ENCODE results near the gene ITPRIP.

The ITPRIP gene

DNA sequence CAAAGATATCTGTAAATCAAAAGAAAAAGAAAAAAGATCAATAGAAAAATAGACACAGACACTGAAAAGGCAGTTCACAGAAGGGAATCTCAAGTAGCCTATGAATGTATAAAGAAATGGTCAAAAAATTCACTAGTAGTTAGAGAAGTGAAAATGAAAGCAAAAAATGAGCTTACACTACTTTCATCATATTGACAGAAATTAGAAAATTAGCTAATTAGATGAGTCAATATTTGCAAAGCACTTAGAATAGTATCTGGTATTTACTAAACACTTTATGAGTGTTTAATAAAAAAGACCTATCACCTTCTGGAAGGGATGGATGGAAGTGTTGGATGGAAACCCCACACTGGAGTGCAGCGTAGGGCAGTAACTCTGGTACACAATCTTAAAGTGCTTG lies 13.7 kb upstream of the ITPRIP start:
- Histone ChIP-seq H3K4me3 (ENCODE audit: low read length) (no peak overlapping the region), H3K36me3 (ENCODE audit: control insufficient read depth, insufficient read depth, low read length) (no peaks in the 10 kb centered on the region), H3K9me3 (ENCODE audit: control insufficient read depth, insufficient read depth, low read length) (no peaks in the 10 kb centered on the region), H3K27ac (ENCODE audit: low read length) (no peak overlapping the region), H3K4me1 (ENCODE audit: control insufficient read depth, insufficient read depth, low read length) (peaks cover 2% of the 10 kb centered on the region; the same call in 1 of the 2 replicates), H3K27me3 (ENCODE audit: control insufficient read depth, insufficient read depth, low read length) (peaks cover 5% of the 10 kb centered on the region; the same call in 1 of the 2 replicates)
- no CpG with 5 or more reads among the region's 1 CpG for WGBS (ENCODE audit: insufficient coverage, insufficient read length)
- DNase-seq (ENCODE audit: low read depth, low spot score), result no peak

DNA sequence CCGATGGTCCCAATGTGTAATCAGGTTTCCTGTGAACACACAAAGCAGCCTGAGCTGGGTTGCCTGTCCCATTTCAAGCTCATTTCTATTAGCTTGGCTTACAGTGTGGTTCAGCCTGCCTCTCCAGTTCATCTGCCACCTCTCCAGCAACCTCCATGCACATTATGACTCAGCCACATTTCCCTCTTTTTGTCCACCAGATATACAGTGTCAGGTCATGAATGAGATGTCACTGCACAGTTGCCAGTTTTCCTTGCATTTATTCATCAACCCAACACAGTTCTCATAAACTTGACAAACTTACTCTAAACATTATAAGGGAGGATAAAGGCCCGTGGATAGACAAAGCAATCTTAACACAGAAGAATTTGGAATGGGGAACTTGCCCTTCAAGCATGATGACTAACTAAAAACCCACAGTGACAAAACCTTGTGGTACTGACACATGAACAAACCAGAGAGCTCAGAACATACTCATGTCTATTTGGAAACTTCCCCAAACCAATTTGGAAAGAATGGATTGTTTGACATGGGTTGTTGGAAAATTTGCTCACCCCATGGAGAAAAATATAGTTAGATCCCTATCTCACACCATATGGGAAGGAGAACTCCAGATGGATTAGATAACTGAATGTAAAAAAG lies 12.9 kb upstream of the ITPRIP start:
- H3K9me3 ChIP-seq (ENCODE audit: control insufficient read depth, insufficient read depth, low read length), result no peaks in the 10 kb centered on the region
- H3K4me1 ChIP-seq (ENCODE audit: control insufficient read depth, insufficient read depth, low read length), result peaks cover 2% of the 10 kb centered on the region; the same call in 1 of the 2 replicates
- peaks cover 5% of the 10 kb centered on the region; the same call in 1 of the 2 replicates for H3K27me3 ChIP-seq (ENCODE audit: control insufficient read depth, insufficient read depth, low read length)
- H3K27ac ChIP-seq (ENCODE audit: low read length), result no peak overlapping the region
- no CpG with 5 or more reads among the region's 2 CpGs for whole genome bisulfite sequencing (ENCODE audit: insufficient coverage, insufficient read length)
- no peak for DNase-seq (ENCODE audit: low read depth, low spot score)
- H3K4me3 ChIP-seq (ENCODE audit: low read length), result no peak overlapping the region
- no peaks in the 10 kb centered on the region for H3K36me3 ChIP-seq (ENCODE audit: control insufficient read depth, insufficient read depth, low read length)

DNA sequence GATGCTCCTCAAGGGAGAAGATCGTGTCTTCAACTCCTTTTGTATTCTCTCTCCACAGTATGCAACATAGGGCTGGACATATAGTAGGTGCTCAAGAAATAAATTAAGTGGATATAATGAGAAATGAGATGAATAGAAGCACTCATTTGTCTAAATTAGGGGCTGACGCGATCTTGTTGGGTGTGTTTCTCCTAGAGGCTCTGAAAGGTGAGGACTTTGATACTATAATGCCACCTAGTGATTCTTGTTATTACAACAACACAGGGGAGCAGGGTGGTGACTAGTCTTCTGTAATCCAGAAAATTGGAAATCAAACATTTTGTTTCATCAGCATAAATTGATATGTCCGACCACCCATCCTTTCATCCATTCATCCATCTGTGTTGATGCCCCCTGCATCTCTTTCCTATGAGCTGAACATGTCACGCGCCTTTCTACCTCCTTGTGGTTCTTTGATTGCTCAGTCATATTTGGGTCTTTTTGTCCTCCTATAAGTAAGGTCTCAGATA lies 11.9 kb upstream of the ITPRIP start:
- Histone ChIP-seq H3K9me3 (ENCODE audit: control insufficient read depth, insufficient read depth, low read length) (no peaks in the 10 kb centered on the region), H3K27ac (ENCODE audit: low read length) (no peak overlapping the region), H3K4me3 (ENCODE audit: low read length) (no peak overlapping the region), H3K36me3 (ENCODE audit: control insufficient read depth, insufficient read depth, low read length) (no peaks in the 10 kb centered on the region), H3K4me1 (ENCODE audit: control insufficient read depth, insufficient read depth, low read length) (peaks cover 2% of the 10 kb centered on the region; the same call in 1 of the 2 replicates), H3K27me3 (ENCODE audit: control insufficient read depth, insufficient read depth, low read length) (peaks cover 5% of the 10 kb centered on the region; the same call in 1 of the 2 replicates)
- no peak for DNase-seq (ENCODE audit: low read depth, low spot score)
- WGBS (ENCODE audit: insufficient coverage, insufficient read length), result no CpG with 5 or more reads among the region's 6 CpGs

DNA sequence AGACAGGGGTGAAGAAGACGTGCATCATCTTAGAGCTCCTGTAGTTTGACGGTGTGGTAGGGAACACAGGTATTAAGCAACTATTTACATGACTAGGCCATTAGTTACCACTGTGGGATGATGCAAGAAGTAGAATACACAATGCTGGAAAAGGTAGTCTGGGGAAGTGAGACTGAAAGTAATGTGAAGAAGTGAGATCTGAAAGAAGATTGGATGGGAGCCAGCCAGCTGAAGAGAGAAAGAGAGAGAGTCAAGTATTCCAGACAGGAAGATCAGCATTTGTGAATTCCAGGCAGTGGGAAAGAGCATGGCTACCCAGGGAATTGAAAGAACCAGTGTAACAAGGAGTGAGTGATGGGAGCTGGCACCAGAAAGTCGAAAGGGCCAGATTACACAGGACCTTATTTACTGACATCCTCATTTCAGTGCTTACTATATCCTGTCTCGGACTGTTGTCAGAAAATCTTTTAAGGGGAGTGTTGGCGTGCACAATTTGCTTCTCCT lies 11.4 kb upstream of the ITPRIP start:
- no peaks in the 10 kb centered on the region for H3K9me3 ChIP-seq (ENCODE audit: control insufficient read depth, insufficient read depth, low read length)
- H3K4me1 ChIP-seq (ENCODE audit: control insufficient read depth, insufficient read depth, low read length), result peaks cover 2% of the 10 kb centered on the region; the same call in 1 of the 2 replicates
- H3K27ac ChIP-seq (ENCODE audit: low read length), result no peak overlapping the region
- no CpG with 5 or more reads among the region's 5 CpGs for WGBS (ENCODE audit: insufficient coverage, insufficient read length)
- DNase-seq (ENCODE audit: low read depth, low spot score), result no peak
- no peak overlapping the region for H3K4me3 ChIP-seq (ENCODE audit: low read length)
- H3K27me3 ChIP-seq (ENCODE audit: control insufficient read depth, insufficient read depth, low read length), result peaks cover 5% of the 10 kb centered on the region; the same call in 1 of the 2 replicates
- no peaks in the 10 kb centered on the region for H3K36me3 ChIP-seq (ENCODE audit: control insufficient read depth, insufficient read depth, low read length)

DNA sequence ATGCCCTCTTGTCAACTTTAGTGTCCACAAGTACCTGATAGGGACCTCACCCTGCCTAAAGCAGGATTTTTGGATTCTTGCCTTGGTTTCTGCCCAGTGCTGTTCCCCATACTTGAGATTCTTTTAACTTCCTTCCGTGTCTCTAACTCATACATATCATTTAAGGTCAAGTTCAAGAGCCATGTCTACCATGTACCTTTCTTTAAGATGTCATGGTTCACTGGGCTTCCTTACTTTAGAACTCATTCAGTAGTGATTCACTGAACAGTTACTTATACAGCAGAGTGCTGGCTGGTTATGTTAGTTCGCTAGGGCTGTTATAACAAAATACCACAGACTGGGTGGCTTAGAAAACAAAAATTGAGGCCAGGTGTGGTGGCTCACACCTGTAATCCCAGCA lies 10.3 kb upstream of the ITPRIP start:
- no CpG with 5 or more reads among the region's 2 CpGs for WGBS (ENCODE audit: insufficient coverage, insufficient read length)
- no peaks in the 10 kb centered on the region; the same call in 1 of the 2 replicates for H3K4me1 ChIP-seq (ENCODE audit: control insufficient read depth, insufficient read depth, low read length)

DNA sequence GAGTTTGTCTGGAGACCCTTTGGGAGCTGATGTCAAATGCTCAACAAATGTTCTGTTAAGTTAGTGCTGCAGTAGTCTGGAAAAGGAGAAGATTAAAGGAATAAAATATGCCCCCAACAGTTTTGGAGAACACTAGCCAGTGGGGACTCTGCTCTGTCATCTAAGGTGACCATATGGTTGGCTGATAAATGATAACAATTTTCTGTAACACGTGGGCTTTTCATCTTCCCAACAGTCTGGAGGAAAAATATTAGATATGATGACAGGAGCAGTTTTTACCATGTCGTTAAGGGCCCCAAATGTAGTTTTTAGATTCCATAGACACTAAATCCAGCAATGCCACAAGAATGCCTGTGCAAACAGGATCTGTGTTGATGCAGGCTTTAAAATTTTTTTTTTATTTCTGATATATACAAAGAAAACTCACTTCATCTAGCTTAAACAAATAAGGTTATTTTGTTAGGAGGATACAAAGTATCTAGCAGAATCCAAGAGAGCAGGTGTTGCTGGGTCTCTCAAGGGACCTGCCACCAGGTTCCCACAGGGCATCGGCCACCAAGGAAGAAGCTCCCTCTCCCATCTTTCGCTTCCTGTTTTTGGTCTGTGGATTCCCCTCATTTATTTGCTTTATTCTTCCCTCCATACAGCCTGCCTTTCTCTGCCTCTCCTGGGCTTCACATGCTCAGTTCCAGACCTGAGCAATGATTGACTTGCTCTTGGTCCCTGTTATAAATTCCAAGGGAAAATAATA lies 9.2 kb upstream of the ITPRIP start:
- no peaks in the 10 kb centered on the region for H3K36me3 ChIP-seq (ENCODE audit: control insufficient read depth, insufficient read depth, low read length)
- no peaks in the 10 kb centered on the region for H3K27me3 ChIP-seq (ENCODE audit: control insufficient read depth, insufficient read depth, low read length)
- no CpG with 5 or more reads among the region's 4 CpGs for whole genome bisulfite sequencing (ENCODE audit: insufficient coverage, insufficient read length)
- no peak overlapping the region for H3K4me3 ChIP-seq (ENCODE audit: low read length)
- no peak overlapping the region for H3K27ac ChIP-seq (ENCODE audit: low read length)
- no peaks in the 10 kb centered on the region for H3K9me3 ChIP-seq (ENCODE audit: control insufficient read depth, insufficient read depth, low read length)
- no peaks in the 10 kb centered on the region; the same call in 1 of the 2 replicates for H3K4me1 ChIP-seq (ENCODE audit: control insufficient read depth, insufficient read depth, low read length)
- no peak for DNase-seq (ENCODE audit: low read depth, low spot score)

More for the DNA sequence above, 10.3 kb upstream of the ITPRIP start:
- no peaks in the 10 kb centered on the region for H3K27me3 ChIP-seq (ENCODE audit: control insufficient read depth, insufficient read depth, low read length)
- DNase-seq (ENCODE audit: low read depth, low spot score), result no peak
- H3K27ac ChIP-seq (ENCODE audit: low read length), result no peak overlapping the region
- H3K9me3 ChIP-seq (ENCODE audit: control insufficient read depth, insufficient read depth, low read length), result no peaks in the 10 kb centered on the region
- H3K4me3 ChIP-seq (ENCODE audit: low read length), result no peak overlapping the region
- H3K36me3 ChIP-seq (ENCODE audit: control insufficient read depth, insufficient read depth, low read length), result no peaks in the 10 kb centered on the region

DNA sequence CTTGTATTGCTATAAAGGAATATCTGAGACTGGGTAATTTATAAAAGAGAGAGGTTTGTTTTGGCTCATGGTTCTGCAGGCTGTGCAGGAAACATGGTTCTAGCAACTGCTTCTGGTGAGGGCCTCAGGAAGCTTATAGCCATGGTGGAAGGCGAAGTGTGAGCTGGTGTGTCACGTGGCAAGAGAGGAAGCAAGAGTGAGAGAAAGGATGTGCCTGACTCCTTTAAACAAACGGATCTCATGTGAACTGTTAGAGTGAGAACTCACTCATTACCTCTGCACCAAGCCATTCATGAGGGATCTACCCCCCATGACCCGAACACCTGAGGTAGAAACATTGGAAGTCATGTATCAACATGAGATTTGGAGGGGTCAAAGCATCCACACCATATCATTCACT lies 7.7 kb upstream of the ITPRIP start:
- WGBS (ENCODE audit: insufficient coverage, insufficient read length), result no CpG with 5 or more reads among the region's 4 CpGs
- Histone ChIP-seq H3K9me3 (ENCODE audit: control insufficient read depth, insufficient read depth, low read length) (no peaks in the 10 kb centered on the region), H3K27me3 (ENCODE audit: control insufficient read depth, insufficient read depth, low read length) (no peaks in the 10 kb centered on the region), H3K4me1 (ENCODE audit: control insufficient read depth, insufficient read depth, low read length) (no peaks in the 10 kb centered on the region; the same call in 1 of the 2 replicates), H3K4me3 (ENCODE audit: low read length) (no peak overlapping the region), H3K27ac (ENCODE audit: low read length) (no peak overlapping the region), H3K36me3 (ENCODE audit: control insufficient read depth, insufficient read depth, low read length) (no peaks in the 10 kb centered on the region)
- no peak for DNase-seq (ENCODE audit: low read depth, low spot score)

DNA sequence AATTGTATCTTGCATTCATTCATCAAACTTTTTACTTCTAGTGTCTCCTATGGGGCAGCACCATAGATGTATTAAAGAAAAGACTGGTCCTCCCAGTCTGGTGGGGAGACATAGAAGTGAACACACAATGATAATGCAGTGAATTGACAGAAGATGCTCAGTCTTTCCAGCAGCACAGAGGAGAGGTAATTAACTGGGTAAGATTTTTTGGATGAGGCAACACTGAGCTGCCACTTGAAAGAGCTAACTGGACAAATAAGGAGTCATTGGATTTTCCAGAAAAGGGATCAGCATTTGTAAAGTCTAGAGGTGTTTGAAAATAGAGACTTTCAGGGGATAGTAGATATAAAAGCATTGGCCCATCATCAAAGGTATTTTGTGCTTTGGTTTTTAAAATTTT lies 7.2 kb upstream of the ITPRIP start:
- no peaks in the 10 kb centered on the region for H3K27me3 ChIP-seq (ENCODE audit: control insufficient read depth, insufficient read depth, low read length)
- no peak overlapping the region for H3K4me3 ChIP-seq (ENCODE audit: low read length)
- no peaks in the 10 kb centered on the region for H3K36me3 ChIP-seq (ENCODE audit: control insufficient read depth, insufficient read depth, low read length)
- no peaks in the 10 kb centered on the region for H3K9me3 ChIP-seq (ENCODE audit: control insufficient read depth, insufficient read depth, low read length)
- no peaks in the 10 kb centered on the region; the same call in 1 of the 2 replicates for H3K4me1 ChIP-seq (ENCODE audit: control insufficient read depth, insufficient read depth, low read length)
- no peak for DNase-seq (ENCODE audit: low read depth, low spot score)
- H3K27ac ChIP-seq (ENCODE audit: low read length), result no peak overlapping the region

DNA sequence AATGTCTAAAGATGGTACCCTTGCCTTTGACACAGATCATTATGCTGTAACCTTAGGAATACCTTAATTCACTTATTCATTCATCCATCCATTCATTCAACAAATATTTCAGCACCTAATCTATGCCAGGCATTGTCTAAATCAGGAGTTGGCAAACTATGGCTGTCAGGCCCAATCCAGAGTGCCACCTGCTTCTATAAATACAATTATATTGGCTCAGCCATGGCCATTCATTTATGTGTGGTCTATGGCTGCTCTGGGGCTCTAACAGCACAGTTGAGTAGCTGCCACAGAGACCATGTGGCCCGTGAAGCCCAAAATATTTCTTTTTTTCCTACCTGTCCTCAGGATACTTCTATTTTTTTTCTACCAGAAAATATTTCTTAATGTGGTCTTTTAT lies 6.0 kb upstream of the ITPRIP start:
- WGBS (ENCODE audit: insufficient coverage, insufficient read length), result no CpG with 5 or more reads among the region's 1 CpG
- Histone ChIP-seq H3K36me3 (ENCODE audit: control insufficient read depth, insufficient read depth, low read length) (no peaks in the 10 kb centered on the region), H3K9me3 (ENCODE audit: control insufficient read depth, insufficient read depth, low read length) (no peaks in the 10 kb centered on the region), H3K4me3 (ENCODE audit: low read length) (no peak overlapping the region), H3K27ac (ENCODE audit: low read length) (no peak overlapping the region), H3K27me3 (ENCODE audit: control insufficient read depth, insufficient read depth, low read length) (no peaks in the 10 kb centered on the region), H3K4me1 (ENCODE audit: control insufficient read depth, insufficient read depth, low read length) (peaks cover 2% of the 10 kb centered on the region; the same call in 1 of the 2 replicates)
- DNase-seq (ENCODE audit: low read depth, low spot score), result no peak

DNA sequence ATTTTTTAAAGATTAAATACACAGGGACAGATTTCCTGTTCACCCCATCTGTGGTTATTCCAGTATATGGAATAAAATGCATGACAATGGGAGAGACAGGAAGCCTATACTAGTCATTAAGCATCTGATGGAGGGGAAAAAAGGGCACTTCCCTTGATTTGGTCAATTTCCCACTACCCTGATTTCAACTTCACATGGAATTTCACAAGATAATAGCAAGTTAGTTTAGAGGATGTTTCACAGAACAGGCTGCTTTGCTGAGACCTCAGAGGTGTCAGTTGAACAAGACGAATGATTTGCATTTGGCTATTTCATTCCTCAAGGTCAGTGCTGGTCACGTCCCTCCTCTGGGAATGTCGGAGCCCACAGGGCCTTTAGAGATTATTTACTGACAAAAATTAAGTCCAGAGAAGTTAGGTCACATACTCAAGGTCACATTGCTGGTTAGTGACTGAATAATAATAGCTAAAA lies 4.7 kb upstream of the ITPRIP start:
- Histone ChIP-seq H3K27me3 (ENCODE audit: control insufficient read depth, insufficient read depth, low read length) (no peaks in the 10 kb centered on the region), H3K9me3 (ENCODE audit: control insufficient read depth, insufficient read depth, low read length) (no peaks in the 10 kb centered on the region), H3K4me3 (ENCODE audit: low read length) (no peak overlapping the region), H3K27ac (ENCODE audit: low read length) (no peak overlapping the region), H3K36me3 (ENCODE audit: control insufficient read depth, insufficient read depth, low read length) (no peaks in the 10 kb centered on the region), H3K4me1 (ENCODE audit: control insufficient read depth, insufficient read depth, low read length) (peaks cover 2% of the 10 kb centered on the region; the same call in 1 of the 2 replicates)
- no peak for DNase-seq (ENCODE audit: low read depth, low spot score)
- no CpG with 5 or more reads among the region's 3 CpGs for WGBS (ENCODE audit: insufficient coverage, insufficient read length)
